Measurements from ENCODE around the gene MTHFD1. TPM values are rescaled to one million over a fixed set of nuclear protein-coding genes. Genes with fewer than 3 reads are reported as not detected.

MTHFD1 gene
- polyA plus RNA-seq, 1 of the 3 experiments (the other 2 are of a cell fraction), result 31.0 TPM

DNA sequence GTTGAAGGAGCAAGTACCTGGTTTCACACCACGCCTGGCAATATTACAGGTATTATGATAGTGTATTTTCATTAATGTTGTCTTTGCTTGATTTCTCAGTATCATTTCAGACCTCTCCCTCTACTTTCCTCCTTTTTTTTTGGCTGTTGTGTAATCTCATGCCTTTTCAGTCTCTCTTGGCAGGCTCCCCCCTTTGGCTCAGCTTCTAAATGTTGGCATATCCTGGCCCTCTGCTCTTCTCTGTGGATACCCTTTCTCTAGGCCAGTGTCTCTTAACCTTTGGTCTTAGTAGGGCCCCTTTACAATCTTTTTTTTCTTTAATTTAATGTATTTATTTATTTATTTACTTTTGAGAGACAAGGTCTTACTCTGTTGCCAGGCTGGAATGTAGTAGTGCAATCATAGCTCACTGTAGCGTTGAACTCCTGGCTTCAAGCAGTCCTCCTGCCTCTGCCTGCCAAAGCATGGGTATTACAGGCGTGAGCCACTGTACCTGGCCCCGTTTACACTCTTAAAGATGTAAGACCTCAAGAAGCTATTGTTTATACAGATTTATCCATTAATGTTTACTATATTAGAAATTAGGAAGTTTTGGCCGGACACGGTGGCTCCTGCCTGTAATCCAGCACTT is 12.8 kb downstream of the MTHFD1 start:
- Histone ChIP-seq H3K4me1 (ENCODE audit: control insufficient read depth in 1 of 2, insufficient read depth in 2 of 2, low read depth in 1 of 2, low read length in 1 of 2) (no peaks in the 10 kb centered on the region), H3K4me3 (ENCODE audit: low read depth in 2 of 2, low read length in 1 of 2) (no peak overlapping the region), H3K27me3 (ENCODE audit: insufficient read depth) (no peaks in the 10 kb centered on the region), H3K9me3 (no peaks in the 10 kb centered on the region), H4K20me1 (ENCODE audit: insufficient read depth) (no peaks in the 10 kb centered on the region), H3K36me3 (replicated peaks in 1 of 2; ENCODE audit: control insufficient read depth in 1 of 2, insufficient read depth in 2 of 2, low read length in 1 of 2) (peaks cover 9% of the 10 kb centered on the region in 2 experiments), H3K27ac (ENCODE audit: low read depth in 2 of 2, low read length in 1 of 2) (no peak overlapping the region), H3K9ac (no peak overlapping the region), H2AFZ (ENCODE audit: low read depth) (no peak overlapping the region), H3K4me2 (no peak overlapping the region), H3F3A (replicated peaks; ENCODE audit: insufficient read depth) (peaks cover 5% of the 10 kb centered on the region), H3K9me2 (no peaks in the 10 kb centered on the region), H3K79me2 (ENCODE audit: insufficient read depth) (peaks cover 31% of the 10 kb centered on the region; the same call in 1 of the 2 replicates)
- ChIA-PET CTCF (interaction anchor here (1.1 to 2.4 kb wide), 6 partner anchors 23 to 78 kb away, joined by 3 to 7 read pairs (median 4); no protein-coding TSS in a partner anchor), POLR2A (interaction anchor here (0.5 to 0.7 kb wide), 2 partner anchors 13 to 57 kb away, joined by 3 read pairs; partner anchors contain the start of gene MTHFD1)
- WGBS (ENCODE audit: low lambda C conversion rate), result 87% methylated on average over 6 of the region's 6 CpGs
- TF ChIP-seq GABPA (IDR thresholded peaks at IDR 0.05; ENCODE audit: low read depth) (no peak), GATA2 (CRISPR knock-in tag; IDR thresholded peaks at IDR 0.05) (no peak), TAF1 (IDR thresholded peaks at IDR 0.05; ENCODE audit: borderline replicate concordance, low read depth, low read length) (no peak), RXRA (IDR thresholded peaks at IDR 0.05; ENCODE audit: borderline replicate concordance, low read depth) (no peak), POLR2AphosphoS5 (IDR thresholded peaks at IDR 0.05; ENCODE audit: low read depth, low read length) (no peak), RCOR1 (IDR thresholded peaks at IDR 0.05; ENCODE audit: low read length) (no peak), YY1 (IDR thresholded peaks at IDR 0.05; ENCODE audit: low read depth) (no peak), EZH2phosphoT487 (IDR thresholded peaks at IDR 0.05; ENCODE audit: borderline replicate concordance, low read depth) (no peak), NFIC (IDR thresholded peaks at IDR 0.05; ENCODE audit: borderline replicate concordance) (no peak), JUND (IDR thresholded peaks at IDR 0.05) (no peak), RFX5 (IDR thresholded peaks at IDR 0.05; ENCODE audit: low read length) (no peak), MXI1 (IDR thresholded peaks at IDR 0.05; ENCODE audit: low read depth, low read length) (no peak), FOXJ3 (CRISPR knock-in tag; IDR thresholded peaks at IDR 0.05) (no peak)
- TF ChIP-seq, protein P1, sequence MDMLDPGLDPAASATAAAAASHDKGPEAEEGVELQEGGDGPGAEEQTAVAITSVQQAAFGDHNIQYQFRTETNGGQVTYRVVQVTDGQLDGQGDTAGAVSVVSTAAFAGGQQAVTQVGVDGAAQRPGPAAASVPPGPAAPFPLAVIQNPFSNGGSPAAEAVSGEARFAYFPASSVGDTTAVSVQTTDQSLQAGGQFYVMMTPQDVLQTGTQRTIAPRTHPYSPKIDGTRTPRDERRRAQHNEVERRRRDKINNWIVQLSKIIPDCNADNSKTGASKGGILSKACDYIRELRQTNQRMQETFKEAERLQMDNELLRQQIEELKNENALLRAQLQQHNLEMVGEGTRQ (IDR thresholded peaks at IDR 0.05; ENCODE audit: borderline replicate concordance, low read depth, low read length), result no peak
- TF ChIP-seq, protein P2, sequence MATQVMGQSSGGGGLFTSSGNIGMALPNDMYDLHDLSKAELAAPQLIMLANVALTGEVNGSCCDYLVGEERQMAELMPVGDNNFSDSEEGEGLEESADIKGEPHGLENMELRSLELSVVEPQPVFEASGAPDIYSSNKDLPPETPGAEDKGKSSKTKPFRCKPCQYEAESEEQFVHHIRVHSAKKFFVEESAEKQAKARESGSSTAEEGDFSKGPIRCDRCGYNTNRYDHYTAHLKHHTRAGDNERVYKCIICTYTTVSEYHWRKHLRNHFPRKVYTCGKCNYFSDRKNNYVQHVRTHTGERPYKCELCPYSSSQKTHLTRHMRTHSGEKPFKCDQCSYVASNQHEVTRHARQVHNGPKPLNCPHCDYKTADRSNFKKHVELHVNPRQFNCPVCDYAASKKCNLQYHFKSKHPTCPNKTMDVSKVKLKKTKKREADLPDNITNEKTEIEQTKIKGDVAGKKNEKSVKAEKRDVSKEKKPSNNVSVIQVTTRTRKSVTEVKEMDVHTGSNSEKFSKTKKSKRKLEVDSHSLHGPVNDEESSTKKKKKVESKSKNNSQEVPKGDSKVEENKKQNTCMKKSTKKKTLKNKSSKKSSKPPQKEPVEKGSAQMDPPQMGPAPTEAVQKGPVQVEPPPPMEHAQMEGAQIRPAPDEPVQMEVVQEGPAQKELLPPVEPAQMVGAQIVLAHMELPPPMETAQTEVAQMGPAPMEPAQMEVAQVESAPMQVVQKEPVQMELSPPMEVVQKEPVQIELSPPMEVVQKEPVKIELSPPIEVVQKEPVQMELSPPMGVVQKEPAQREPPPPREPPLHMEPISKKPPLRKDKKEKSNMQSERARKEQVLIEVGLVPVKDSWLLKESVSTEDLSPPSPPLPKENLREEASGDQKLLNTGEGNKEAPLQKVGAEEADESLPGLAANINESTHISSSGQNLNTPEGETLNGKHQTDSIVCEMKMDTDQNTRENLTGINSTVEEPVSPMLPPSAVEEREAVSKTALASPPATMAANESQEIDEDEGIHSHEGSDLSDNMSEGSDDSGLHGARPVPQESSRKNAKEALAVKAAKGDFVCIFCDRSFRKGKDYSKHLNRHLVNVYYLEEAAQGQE (IDR thresholded peaks at IDR 0.05; ENCODE audit: low read depth, low read length), result no peak
- TF ChIP-seq, protein P3, sequence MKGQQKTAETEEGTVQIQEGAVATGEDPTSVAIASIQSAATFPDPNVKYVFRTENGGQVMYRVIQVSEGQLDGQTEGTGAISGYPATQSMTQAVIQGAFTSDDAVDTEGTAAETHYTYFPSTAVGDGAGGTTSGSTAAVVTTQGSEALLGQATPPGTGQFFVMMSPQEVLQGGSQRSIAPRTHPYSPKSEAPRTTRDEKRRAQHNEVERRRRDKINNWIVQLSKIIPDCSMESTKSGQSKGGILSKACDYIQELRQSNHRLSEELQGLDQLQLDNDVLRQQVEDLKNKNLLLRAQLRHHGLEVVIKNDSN (IDR thresholded peaks at IDR 0.05; ENCODE audit: borderline replicate concordance, low read depth), result no peak
- DNase-seq, result no peak

Data from SK-N-SH (cell line).